GM23338 (cell line): ENCODE results near the gene RAB44. TPM values are rescaled to one million over a fixed set of nuclear protein-coding genes. Genes with fewer than 3 reads are reported as not detected.

Experiments used
- ATAC-seq: fragments of 200-7000 bp; cut with Tn5 transposase; 3 replicates; pipeline ENCODE4 v1.9.1; 2020
- DNase-seq: peaks from one replicate; pipeline ENCODE4 v3.0.0-alpha.2; 2015; ENCODE audit warnings: low spot score
- H2AFZ ChIP-seq: fragments of 200-600 bp; sonication (generic); 2 replicates; pipeline ENCODE4 v1.8.0; 2016; ENCODE audit warnings: antibody characterized with exemption, mild to moderate bottlenecking, moderate library complexity
- H3F3A ChIP-seq: fragments of 200-600 bp; sonication (generic); replicated peaks from 2 replicates; pipeline ENCODE4 v1.8.0; 2017; ENCODE audit warnings: antibody characterized with exemption, mixed run types, low read depth
- H3K27ac ChIP-seq: fragments of 200-600 bp; sonication (generic); 2 replicates; pipeline ENCODE4 v1.6.1; 2016; ENCODE audit warnings: low read depth
- H3K27me3 ChIP-seq: fragments of 200-600 bp; sonication (generic); 2 replicates; pipeline ENCODE4 v1.8.0; 2016; ENCODE audit warnings: mild to moderate bottlenecking, mixed run types, moderate library complexity; ENCODE audit not compliant: insufficient read depth
- H3K36me3 ChIP-seq: fragments of 200-600 bp; sonication (generic); 2 replicates; pipeline ENCODE4 v1.8.0; 2016; ENCODE audit warnings: mild to moderate bottlenecking; ENCODE audit not compliant: insufficient read depth
- H3K4me1 ChIP-seq: fragments of 200-600 bp; sonication (generic); 2 replicates; pipeline ENCODE4 v1.8.0; 2016; ENCODE audit warnings: mild to moderate bottlenecking, moderate library complexity; ENCODE audit not compliant: insufficient read depth
- H3K4me2 ChIP-seq: fragments of 200-600 bp; sonication (generic); 2 replicates; pipeline ENCODE4 v1.7.1; 2017; ENCODE audit warnings: mixed run types
- H3K4me3 ChIP-seq: fragments of 200-600 bp; sonication (generic); 2 replicates; pipeline ENCODE4 v1.6.1; 2016; ENCODE audit warnings: mixed run types
- H3K79me2 ChIP-seq: fragments of 200-600 bp; sonication (generic); replicated peaks from 2 replicates; pipeline ENCODE4 v1.8.0; 2017; ENCODE audit warnings: mild to moderate bottlenecking; ENCODE audit not compliant: insufficient read depth
- H3K9me2 ChIP-seq: fragments of 200-600 bp; sonication (generic); 2 replicates; pipeline ENCODE4 v1.8.0; 2017; ENCODE audit not compliant: insufficient read depth
- H4K20me1 ChIP-seq: fragments of 200-600 bp; sonication (generic); replicated peaks from 2 replicates; pipeline ENCODE4 v1.8.0; 2017; ENCODE audit warnings: mild to moderate bottlenecking; ENCODE audit not compliant: insufficient read depth
- H3K27ac Mint-ChIP-seq: 2 replicates; pipeline ENCODE4 v1.8.0; 2020; ENCODE audit warnings: inconsistent platforms, mild to moderate bottlenecking, moderate library complexity, mixed read lengths
- H3K27me3 Mint-ChIP-seq: 3 replicates; pipeline ENCODE4 v1.8.0; 2022; ENCODE audit warnings: low read depth, mild to moderate bottlenecking, moderate library complexity, mixed read lengths, inconsistent platforms; ENCODE audit not compliant: insufficient read depth, poor library complexity
- H3K36me3 Mint-ChIP-seq: 3 replicates; pipeline ENCODE4 v1.8.0; 2021; ENCODE audit warnings: low read depth, mild to moderate bottlenecking, inconsistent platforms, moderate library complexity, mixed read lengths
- H3K4me1 Mint-ChIP-seq: 3 replicates; pipeline ENCODE4 v1.8.0; 2020; ENCODE audit warnings: mild to moderate bottlenecking, inconsistent platforms, mixed read lengths
- H3K4me3 Mint-ChIP-seq: 3 replicates; pipeline ENCODE4 v1.8.0; 2021; ENCODE audit warnings: moderate library complexity, mild to moderate bottlenecking, inconsistent platforms, mixed read lengths
- H3K9me3 Mint-ChIP-seq: 3 replicates; pipeline ENCODE4 v1.8.0; 2020; ENCODE audit warnings: moderate library complexity, mild to moderate bottlenecking, inconsistent platforms, mixed read lengths
- CREB1 ChIP-seq: fragments of 250-450 bp; sonication (Bioruptor Pico); IDR thresholded peaks from 2 replicates; pipeline ENCODE4 v1.5.0; 2020; ENCODE audit warnings: low read depth, mild to moderate bottlenecking, moderate library complexity
- ETS1 ChIP-seq: IDR thresholded peaks from 2 replicates; pipeline ENCODE4 v1.6.1; 2016; ENCODE audit warnings: antibody characterized with exemption
- EZH2phosphoT487 ChIP-seq: fragments of 200-600 bp; sonication (generic); IDR thresholded peaks from one replicate; pipeline ENCODE4 v1.8.1; 2018; ENCODE audit warnings: antibody characterized with exemption; ENCODE audit not compliant: unreplicated experiment
- JUNB ChIP-seq: IDR thresholded peaks from one replicate; pipeline ENCODE4 v1.6.1; 2016; ENCODE audit warnings: antibody characterized with exemption; ENCODE audit not compliant: unreplicated experiment
- POLR2AphosphoS5 ChIP-seq: IDR thresholded peaks from 2 replicates; pipeline ENCODE4 v1.6.1; 2016; ENCODE audit warnings: antibody characterized with exemption, low read depth
- ZNF462 ChIP-seq: fragments of 250-450 bp; sonication (Bioruptor Pico); IDR thresholded peaks from 2 replicates; pipeline ENCODE4 v1.5.0; 2020; ENCODE audit warnings: mild to moderate bottlenecking, moderate library complexity
- polyA plus RNA-seq: library from polyadenylated mRNA; unstranded; fragments of >200 nt; fragmentation: Nextera tagmentation; extraction: Ambion mirVana; gene quantifications from 2 replicates; pipeline ENCODE4 v1.2.1, GENCODE V29; 2016
- total RNA-seq: library from RNA; depleted of rRNA; stranded (reverse); fragments of >200 nt; shearing (Covaris generic); gene quantifications from 2 replicates; pipeline ENCODE4 v1.2.3, GENCODE V29; 2014

Gene RAB44
- total and polyA plus RNA-seq, 2 experiments from 2014 or later = not detected

- no peak for TF ChIP-seq ZNF462 (CRISPR knock-in tag)
Observed at GRCh38 chr6:36674942-36675341, 22.7 kb upstream of the RAB44 start (continued).

GRCh38 chr6:36676141-36677058, 21.2 kb upstream of the RAB44 start:
- peak overlapping the region; percentile 65 for H3K27ac ChIP-seq
- peaks cover 6% of the 10 kb centered on the region; the same call in 1 of the 2 replicates for H3F3A ChIP-seq
- Mint-ChIP-seq H3K36me3 (peaks cover 4% of the 10 kb centered on the region; the same call in 2 of the 3 replicates), H3K27me3 (peaks cover 38% of the 10 kb centered on the region), H3K4me1 (peaks cover 31% of the 10 kb centered on the region), H3K27ac (peak overlapping the region; percentile 83), H3K9me3 (no peaks in the 10 kb centered on the region), H3K4me3 (peak overlapping the region; percentile 50; the same call in 1 of the 3 replicates)
- peak overlapping the region; percentile 93 for H3K4me2 ChIP-seq
- ATAC-seq (no peak), DNase-seq (no peak)
- peaks cover 38% of the 10 kb centered on the region for H3K27me3 ChIP-seq
- no peak for TF ChIP-seq ETS1
- TF ChIP-seq ZNF462 (CRISPR knock-in tag) = no peak
- no peak for TF ChIP-seq EZH2phosphoT487
- TF ChIP-seq CREB1 (CRISPR knock-in tag) = no peak
- 0 out of 2 replicates have a peak, but pooled peaks have one; percentile 28 for TF ChIP-seq POLR2AphosphoS5
- no peak for TF ChIP-seq JUNB
- peaks cover 33% of the 10 kb centered on the region for H3K4me1 ChIP-seq
- H2AFZ ChIP-seq = peak overlapping the region; percentile 95
- no peaks in the 10 kb centered on the region for H4K20me1 ChIP-seq
- H3K36me3 ChIP-seq = no peaks in the 10 kb centered on the region
- peak overlapping the region; percentile 78 for H3K4me3 ChIP-seq
- H3K79me2 ChIP-seq = peaks cover 11% of the 10 kb centered on the region
- peaks cover 7% of the 10 kb centered on the region; the same call in 1 of the 2 replicates for H3K9me2 ChIP-seq
